Panc1 (cell line): ENCODE results near the gene FUS. TPM values are rescaled to one million over a fixed set of nuclear protein-coding genes. Genes with fewer than 3 reads are reported as not detected.
"Not testable (repeated sequence)": the region's sequence is repeated elsewhere in the genome, so short reads cannot be mapped to it uniquely, and the experiment has no call there.

Experiments
- ATAC-seq: fragments of 200-7000 bp; cut with Tn5 transposase; 2 replicates; pipeline ENCODE4 v1.9.1; 2020; ENCODE audit warnings: mild to moderate bottlenecking, moderate library complexity
- BruUV-seq: library from RNA; stranded (reverse); fragments of 400-500 nt; replicated peaks from 2 replicates; lab custom pipeline; 2021; lab: Mats Ljungman, UMichigan
- CTCF ChIA-PET: fragments of 300-600 bp; sonication (Branson Sonifier 250); formaldehyde crosslinking; loops from one replicate; lab custom pipeline; 2022; ENCODE audit warnings: antibody characterized with exemption; lab: Charles Lee
- POLR2A ChIA-PET: fragments of 300-600 bp; sonication (Branson Sonifier 250); formaldehyde crosslinking; loops from one replicate; lab custom pipeline; 2022; ENCODE audit warnings: antibody characterized with exemption; lab: Charles Lee
- DNase-seq: peaks from one replicate; pipeline ENCODE4 v3.0.0-alpha.2; 2010; ENCODE audit warnings: low read depth, low spot score
- H3K27ac ChIP-seq: 2 replicates; pipeline ENCODE4 v1.5.1; 2011; ENCODE audit warnings: mild to moderate bottlenecking, low read length, inconsistent platforms
- H3K27me3 ChIP-seq: fragments of 200-500 bp; sonication (Bioruptor generic); 2 replicates; pipeline ENCODE4 v1.6.0; 2014; ENCODE audit warnings: low read length, inconsistent platforms; ENCODE audit not compliant: control insufficient read depth, insufficient read depth
- H3K36me3 ChIP-seq: fragments of 200-500 bp; sonication (Bioruptor generic); 2 replicates; pipeline ENCODE4 v1.5.1; 2014; ENCODE audit warnings: inconsistent platforms, mild to moderate bottlenecking, low read length, moderate library complexity; ENCODE audit not compliant: control insufficient read depth, insufficient read depth
- H3K4me1 ChIP-seq: 2 replicates; pipeline ENCODE4 v1.5.1; 2011; ENCODE audit warnings: inconsistent platforms, mild to moderate bottlenecking, low read length, moderate library complexity; ENCODE audit not compliant: control insufficient read depth, insufficient read depth
- H3K4me3 ChIP-seq, 2 experiments: 2 replicates each; pipeline ENCODE4 v1.5.1; 2011 to 2012; ENCODE audit warnings: low read depth in 2 of 2, low read length in 2 of 2, mild to moderate bottlenecking in 2 of 2, inconsistent platforms in 1 of 2, moderate library complexity in 1 of 2
- H3K9me3 ChIP-seq: fragments of 200-500 bp; sonication (Bioruptor generic); 2 replicates; pipeline ENCODE4 v1.5.1; 2014; ENCODE audit warnings: low read depth, mild to moderate bottlenecking, inconsistent platforms, low read length, moderate library complexity; ENCODE audit not compliant: control insufficient read depth, insufficient read depth
- POLR2AphosphoS5 ChIP-seq: IDR thresholded peaks from 2 replicates; pipeline ENCODE4 v1.6.1; 2012; ENCODE audit warnings: mild to moderate bottlenecking, low read depth, low read length, moderate library complexity
- SIN3A ChIP-seq: IDR thresholded peaks from 2 replicates; pipeline ENCODE4 v1.6.1; 2012; ENCODE audit warnings: low read depth, mild to moderate bottlenecking, low read length, moderate library complexity, borderline replicate concordance; ENCODE audit not compliant: insufficient read depth
- TCF7L2 ChIP-seq: IDR thresholded peaks from 2 replicates; pipeline ENCODE4 v1.6.1; 2011; ENCODE audit warnings: mild to moderate bottlenecking, low read depth, low read length, inconsistent platforms
- in situ Hi-C: cut with HindIII; loops from 2 replicates; pipeline ENCODE4 v1.10.0; 2016; ENCODE audit warnings: low sequenced_read_pairs, low pct_unique_long_range_greater_than_20kb
- intact Hi-C: fragments of 100-400 bp; cut with micrococcal nuclease; formaldehyde crosslinking; loops from one replicate; pipeline ENCODE4 v1.10.0; 2022; ENCODE audit not compliant: unreplicated experiment
- total RNA-seq: library from RNA; stranded (reverse); gene quantifications from one replicate; pipeline ENCODE4 v1.2.1, GENCODE V29; 2021; ENCODE audit not compliant: unreplicated experiment
- TF ChIP-seq, protein P1 (sequence below), 2 experiments: IDR thresholded peaks; 2 replicates each; pipeline ENCODE4 v1.6.1; 2011 to 2012; ENCODE audit warnings: low read depth in 2 of 2, control low read depth in 1 of 2, low read length in 1 of 2, mild to moderate bottlenecking in 1 of 2, moderate library complexity in 1 of 2; ENCODE audit not compliant: insufficient read depth in 1 of 2
- TF ChIP-seq, protein P2 (sequence below): fragments of 450-650 bp; IDR thresholded peaks from 2 replicates; pipeline ENCODE4 v1.5.1; 2017; ENCODE audit warnings: mild to moderate bottlenecking

Gene FUS
- total RNA-seq, 1 experiment from 2014 or later: 441 TPM

DNA sequence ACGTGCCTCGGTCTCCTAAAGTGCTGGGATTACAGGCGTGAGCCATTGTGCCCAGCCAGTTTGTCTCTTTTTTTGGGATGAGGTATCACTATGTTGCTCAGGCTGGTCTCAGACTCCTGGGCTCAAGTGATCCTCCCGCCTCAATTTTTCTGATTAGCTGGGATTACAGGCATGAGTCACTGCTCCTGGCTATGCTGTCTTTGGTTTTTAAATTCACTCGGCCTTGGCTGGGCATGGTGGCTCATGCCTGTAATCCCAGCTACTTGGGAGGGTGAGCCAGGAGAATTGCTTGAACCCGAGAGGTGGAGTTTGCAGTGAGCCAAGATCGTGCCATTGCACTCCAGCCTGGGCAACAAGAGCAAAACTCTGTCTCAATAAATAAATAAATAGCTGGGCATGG, 35.5 kb upstream of the FUS start:
- DNase-seq, BruUV-seq, POLR2A ChIA-PET, H3K4me3 ChIP-seq, H3K4me1 ChIP-seq, CTCF ChIA-PET, H3K27me3 ChIP-seq, H3K9me3 ChIP-seq, H3K27ac ChIP-seq, ATAC-seq, intact Hi-C loops, H3K36me3 ChIP-seq, in situ Hi-C loops: not testable (repeated sequence)

DNA sequence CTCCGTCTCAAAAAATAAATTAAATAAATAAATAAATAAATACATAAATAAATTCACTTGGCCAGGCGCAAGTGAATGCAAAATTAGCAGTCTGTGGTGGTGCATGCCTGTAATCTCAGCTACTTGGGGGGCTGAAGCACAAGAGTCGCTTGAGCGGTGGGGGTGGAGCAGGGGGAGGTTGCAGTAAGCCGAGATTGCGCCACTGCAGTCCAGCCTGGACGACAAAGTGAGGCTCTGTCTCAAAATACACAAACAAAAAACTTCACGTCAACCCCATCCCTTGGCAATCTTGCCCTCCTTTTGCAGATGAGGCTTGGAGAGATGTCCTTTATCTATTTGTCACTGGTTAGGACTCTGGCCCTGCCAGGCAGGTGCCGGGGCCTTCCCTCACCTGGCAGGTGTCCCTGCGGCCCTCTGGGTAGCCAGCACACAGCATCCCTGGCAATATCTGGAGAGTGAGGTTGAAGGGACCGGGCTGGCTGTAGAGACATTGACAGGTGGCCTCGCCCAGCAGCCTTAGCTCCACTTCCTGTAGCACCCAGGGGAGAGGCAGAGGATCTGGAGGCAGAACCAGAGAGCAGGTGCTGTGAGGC, 34.4 kb upstream of the FUS start:
- H3K4me1 ChIP-seq: peaks cover 7% of the 10 kb centered on the region
- CTCF ChIA-PET: interaction anchor here (0.6 kb wide), 1 partner anchor 168 kb away, joined by 6 read pairs; no protein-coding TSS in a partner anchor
- no TSS peak for BruUV-seq

DNA sequence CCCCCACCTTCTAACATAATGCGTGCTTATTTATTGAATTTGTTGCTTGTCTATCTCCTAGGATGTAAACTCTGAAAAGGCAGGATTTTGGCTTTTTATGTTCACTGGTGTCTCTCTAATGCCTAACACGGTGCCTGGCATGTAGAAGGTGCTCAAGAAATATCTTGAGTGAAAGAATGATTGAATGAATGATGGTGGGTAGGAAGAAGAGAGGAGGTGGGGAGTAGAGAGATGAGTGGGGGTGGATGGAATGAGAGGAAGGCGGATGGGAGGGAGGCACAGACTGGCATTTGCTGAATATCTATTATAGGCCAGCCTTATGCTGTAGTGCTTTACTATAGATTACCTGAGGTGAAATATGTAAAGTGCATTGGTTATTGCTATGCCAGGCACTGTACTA, 32.4 kb upstream of the FUS start:
- H3K9me3 ChIP-seq: no peaks in the 10 kb centered on the region
- H3K4me1 ChIP-seq: no peaks in the 10 kb centered on the region
- H3K36me3 ChIP-seq: no peaks in the 10 kb centered on the region
- H3K4me3 ChIP-seq: no peak overlapping the region
- H3K27ac ChIP-seq: no peak overlapping the region
- intact Hi-C loops (no loop called here), in situ Hi-C loops (no loop called here)
- ChIA-PET POLR2A (no interaction called here), CTCF (interaction anchor here (0.6 kb wide), 1 partner anchor 141 kb away, joined by 5 read pairs; no protein-coding TSS in a partner anchor)
- DNase-seq (no peak), ATAC-seq (no peak)
- BruUV-seq: no TSS peak
- no peaks in the 10 kb centered on the region for H3K27me3 ChIP-seq
- TF ChIP-seq TCF7L2: no peak
- TF ChIP-seq SIN3A: no peak
- TF ChIP-seq, protein P1, sequence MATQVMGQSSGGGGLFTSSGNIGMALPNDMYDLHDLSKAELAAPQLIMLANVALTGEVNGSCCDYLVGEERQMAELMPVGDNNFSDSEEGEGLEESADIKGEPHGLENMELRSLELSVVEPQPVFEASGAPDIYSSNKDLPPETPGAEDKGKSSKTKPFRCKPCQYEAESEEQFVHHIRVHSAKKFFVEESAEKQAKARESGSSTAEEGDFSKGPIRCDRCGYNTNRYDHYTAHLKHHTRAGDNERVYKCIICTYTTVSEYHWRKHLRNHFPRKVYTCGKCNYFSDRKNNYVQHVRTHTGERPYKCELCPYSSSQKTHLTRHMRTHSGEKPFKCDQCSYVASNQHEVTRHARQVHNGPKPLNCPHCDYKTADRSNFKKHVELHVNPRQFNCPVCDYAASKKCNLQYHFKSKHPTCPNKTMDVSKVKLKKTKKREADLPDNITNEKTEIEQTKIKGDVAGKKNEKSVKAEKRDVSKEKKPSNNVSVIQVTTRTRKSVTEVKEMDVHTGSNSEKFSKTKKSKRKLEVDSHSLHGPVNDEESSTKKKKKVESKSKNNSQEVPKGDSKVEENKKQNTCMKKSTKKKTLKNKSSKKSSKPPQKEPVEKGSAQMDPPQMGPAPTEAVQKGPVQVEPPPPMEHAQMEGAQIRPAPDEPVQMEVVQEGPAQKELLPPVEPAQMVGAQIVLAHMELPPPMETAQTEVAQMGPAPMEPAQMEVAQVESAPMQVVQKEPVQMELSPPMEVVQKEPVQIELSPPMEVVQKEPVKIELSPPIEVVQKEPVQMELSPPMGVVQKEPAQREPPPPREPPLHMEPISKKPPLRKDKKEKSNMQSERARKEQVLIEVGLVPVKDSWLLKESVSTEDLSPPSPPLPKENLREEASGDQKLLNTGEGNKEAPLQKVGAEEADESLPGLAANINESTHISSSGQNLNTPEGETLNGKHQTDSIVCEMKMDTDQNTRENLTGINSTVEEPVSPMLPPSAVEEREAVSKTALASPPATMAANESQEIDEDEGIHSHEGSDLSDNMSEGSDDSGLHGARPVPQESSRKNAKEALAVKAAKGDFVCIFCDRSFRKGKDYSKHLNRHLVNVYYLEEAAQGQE (IDR thresholded peaks at IDR 0.05; ENCODE audit: insufficient read depth in 1 of 2, low read depth in 2 of 2, low read length in 1 of 2): no peak
- no peak for TF ChIP-seq POLR2AphosphoS5

More for the DNA sequence above, 34.4 kb upstream of the FUS start:
- H3K4me3 ChIP-seq: no peak overlapping the region
- POLR2A ChIA-PET: interaction anchor here (0.7 kb wide), 2 partner anchors 28 to 35 kb away, joined by 3 to 10 read pairs; partner anchors contain the start of genes FUS and KAT8
- no peaks in the 10 kb centered on the region for H3K27me3 ChIP-seq
- no peak overlapping the region for H3K27ac ChIP-seq
- TF ChIP-seq SIN3A: no peak
- TF ChIP-seq, protein P2, sequence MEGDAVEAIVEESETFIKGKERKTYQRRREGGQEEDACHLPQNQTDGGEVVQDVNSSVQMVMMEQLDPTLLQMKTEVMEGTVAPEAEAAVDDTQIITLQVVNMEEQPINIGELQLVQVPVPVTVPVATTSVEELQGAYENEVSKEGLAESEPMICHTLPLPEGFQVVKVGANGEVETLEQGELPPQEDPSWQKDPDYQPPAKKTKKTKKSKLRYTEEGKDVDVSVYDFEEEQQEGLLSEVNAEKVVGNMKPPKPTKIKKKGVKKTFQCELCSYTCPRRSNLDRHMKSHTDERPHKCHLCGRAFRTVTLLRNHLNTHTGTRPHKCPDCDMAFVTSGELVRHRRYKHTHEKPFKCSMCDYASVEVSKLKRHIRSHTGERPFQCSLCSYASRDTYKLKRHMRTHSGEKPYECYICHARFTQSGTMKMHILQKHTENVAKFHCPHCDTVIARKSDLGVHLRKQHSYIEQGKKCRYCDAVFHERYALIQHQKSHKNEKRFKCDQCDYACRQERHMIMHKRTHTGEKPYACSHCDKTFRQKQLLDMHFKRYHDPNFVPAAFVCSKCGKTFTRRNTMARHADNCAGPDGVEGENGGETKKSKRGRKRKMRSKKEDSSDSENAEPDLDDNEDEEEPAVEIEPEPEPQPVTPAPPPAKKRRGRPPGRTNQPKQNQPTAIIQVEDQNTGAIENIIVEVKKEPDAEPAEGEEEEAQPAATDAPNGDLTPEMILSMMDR: no peak
- TF ChIP-seq TCF7L2: no peak
- no peak for TF ChIP-seq POLR2AphosphoS5
- TF ChIP-seq, protein P1 (IDR thresholded peaks at IDR 0.05; ENCODE audit: insufficient read depth in 1 of 2, low read depth in 2 of 2, low read length in 1 of 2): no peak
- in situ Hi-C loops (no loop called here), intact Hi-C loops (no loop called here)
- no peaks in the 10 kb centered on the region for H3K36me3 ChIP-seq
- H3K9me3 ChIP-seq: no peaks in the 10 kb centered on the region
- DNase-seq (no peak), ATAC-seq (no peak)
